NOMO-1 treated with dmso at 0.1 percent for 144 hours (cell line): ENCODE data around the gene C7orf25.

ENCODE experiments used
- DNase-seq: peaks from one replicate; lab custom pipeline; 2025; ENCODE audit not compliant: unreplicated experiment; lab: John Stamatoyannopoulos, UW

Gene C7orf25

DNA sequence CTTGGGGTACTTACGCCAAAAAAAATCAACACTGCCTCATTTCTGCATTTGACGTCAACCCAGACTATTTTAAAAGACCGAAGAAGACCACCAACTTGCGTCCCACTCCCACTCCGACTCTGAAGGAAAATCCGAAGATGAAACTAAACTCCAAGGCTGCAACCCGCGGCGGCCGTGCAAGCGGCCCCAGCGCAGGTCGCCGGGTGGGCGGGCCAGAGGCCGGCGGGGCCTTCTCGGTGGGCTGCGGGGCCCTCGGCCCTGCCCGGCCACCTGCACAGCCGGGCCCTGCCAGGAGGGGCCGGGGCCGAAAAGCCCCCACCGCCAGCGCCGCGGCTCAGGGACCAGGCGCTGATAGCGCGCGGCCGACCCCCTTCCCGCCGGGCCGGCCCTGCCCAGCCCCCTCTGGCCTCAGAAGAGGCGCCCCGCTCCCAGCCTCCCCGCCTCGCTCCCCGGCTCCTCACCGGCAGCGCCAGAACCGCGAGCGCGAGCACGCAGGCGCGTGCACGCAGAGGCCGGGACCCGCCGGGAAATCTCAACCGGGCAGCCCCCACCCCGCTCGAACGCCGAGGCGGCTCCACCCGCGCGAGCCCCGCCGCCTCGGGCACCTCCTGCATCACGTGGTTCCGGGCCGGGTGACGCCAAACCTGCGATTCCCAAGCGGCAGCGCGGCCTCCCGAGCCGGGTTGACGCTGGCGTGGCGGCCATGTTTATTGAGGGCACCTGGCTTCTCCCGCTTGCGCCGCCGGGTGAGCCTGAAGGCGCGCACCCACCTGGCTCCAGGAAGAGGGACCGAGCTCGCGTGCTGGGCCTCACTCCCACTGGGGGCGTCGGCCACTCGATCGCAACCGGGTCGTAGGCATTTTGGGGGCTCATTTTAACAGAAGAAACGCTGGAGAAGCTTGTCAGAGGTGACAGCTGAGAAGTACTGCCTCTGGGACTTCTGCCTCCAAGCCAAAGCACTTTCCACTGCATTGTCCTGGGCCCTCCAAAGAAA lies at the start of gene C7orf25:
C7orf25 (minus strand) TSS at position 617 of the 994 bp plus-strand sequence. CDS start 1,170 bp downstream, outside the sequence.
- peak; percentile 82 for DNase-seq

- DNase-seq = no peak
These were observed 49.3 kb upstream of the C7orf25 start for GRCh38 chr7:42961170-42961569.

DNA sequence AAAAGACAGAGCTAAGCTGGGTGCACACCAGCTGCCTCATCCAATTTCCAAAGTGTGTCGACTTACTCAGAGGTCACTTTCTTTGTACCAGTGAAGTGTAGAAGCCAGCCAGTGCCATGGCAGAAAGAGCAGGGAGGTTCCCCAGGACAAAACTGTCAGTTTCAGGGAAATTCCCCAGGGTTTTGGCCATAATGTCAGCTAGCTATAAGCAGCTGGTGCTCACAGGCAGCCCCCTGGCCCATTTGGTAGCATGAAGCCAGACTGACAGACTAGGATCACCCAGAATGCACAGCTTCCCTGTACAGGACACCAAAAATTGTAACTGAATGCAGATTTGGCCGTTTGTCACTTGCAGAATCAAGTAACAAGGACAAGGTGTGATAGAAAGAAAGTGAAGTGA lies 48.9 kb upstream of the C7orf25 start:
- DNase-seq = no peak

GRCh38 chr7:42959549-42959948 lies 47.7 kb upstream of the C7orf25 start:
- DNase-seq = no peak

DNA sequence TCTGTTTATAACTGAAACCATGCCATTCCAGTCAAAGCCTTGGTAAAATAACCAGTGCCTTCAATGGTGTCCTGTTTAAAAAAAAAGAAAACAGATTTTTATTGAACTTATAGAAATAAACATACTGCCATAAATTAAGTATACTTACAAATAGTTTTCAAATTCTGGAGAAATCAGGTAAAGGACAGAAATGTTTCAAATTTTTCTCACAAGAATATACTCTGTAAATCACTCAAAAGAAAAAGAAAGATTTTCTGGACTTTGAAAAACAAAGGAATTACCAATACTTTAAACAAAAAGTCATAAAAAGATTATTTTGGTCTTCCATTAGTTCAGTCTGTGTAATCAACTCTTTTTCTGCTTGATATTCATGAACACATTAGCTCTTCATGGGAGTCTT lies 44.2 kb upstream of the C7orf25 start:
- no peak for DNase-seq

GRCh38 chr7:42953994-42954393 lies 42.1 kb upstream of the C7orf25 start:
- no peak for DNase-seq

DNA sequence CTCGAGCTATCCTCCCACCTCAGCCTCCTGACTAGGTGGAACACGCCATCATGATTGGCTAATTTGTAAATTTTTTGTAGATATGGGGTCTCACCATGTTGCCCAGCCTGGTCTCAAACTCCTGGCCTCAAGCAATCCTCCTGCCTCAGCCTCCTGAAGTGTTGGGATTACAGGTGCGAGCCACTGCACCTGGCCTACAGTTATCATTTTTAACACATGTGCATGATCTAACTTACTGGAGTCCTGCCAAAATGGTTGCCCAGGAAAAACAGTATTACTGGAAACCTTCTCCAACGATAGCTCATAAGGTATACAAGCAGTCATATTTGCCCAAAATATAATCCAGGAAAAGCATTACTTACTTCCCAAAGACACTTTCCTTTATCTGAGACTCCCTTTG lies 40.5 kb upstream of the C7orf25 start:
- no peak for DNase-seq

DNA sequence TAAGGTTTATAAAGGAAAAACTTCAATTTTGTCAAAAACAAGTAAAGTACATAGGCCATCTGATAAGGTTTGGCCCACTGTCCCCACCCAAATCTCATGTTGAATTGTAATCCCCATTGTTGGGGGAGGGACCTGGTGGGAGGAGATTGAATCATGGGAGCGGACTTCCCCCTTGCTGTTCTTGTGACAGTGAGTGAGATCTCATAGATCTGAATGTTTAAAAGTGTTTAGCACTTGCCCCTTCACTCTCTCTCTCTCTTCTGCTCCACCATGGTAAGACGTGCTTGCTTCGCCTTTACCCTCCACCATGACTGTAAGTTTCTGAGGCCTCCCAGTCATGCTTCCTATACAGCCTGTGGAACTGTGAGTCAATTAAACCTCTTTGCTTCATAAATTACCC lies 38.5 kb upstream of the C7orf25 start:
- no peak for DNase-seq

GRCh38 chr7:42947521-42947920 lies 35.7 kb upstream of the C7orf25 start:
- DNase-seq = no peak

- DNase-seq = no peak
These were observed 34.7 kb upstream of the C7orf25 start for GRCh38 chr7:42946627-42946950.

GRCh38 chr7:42945821-42946626 lies 34.2 kb upstream of the C7orf25 start:
- no peak for DNase-seq

DNA sequence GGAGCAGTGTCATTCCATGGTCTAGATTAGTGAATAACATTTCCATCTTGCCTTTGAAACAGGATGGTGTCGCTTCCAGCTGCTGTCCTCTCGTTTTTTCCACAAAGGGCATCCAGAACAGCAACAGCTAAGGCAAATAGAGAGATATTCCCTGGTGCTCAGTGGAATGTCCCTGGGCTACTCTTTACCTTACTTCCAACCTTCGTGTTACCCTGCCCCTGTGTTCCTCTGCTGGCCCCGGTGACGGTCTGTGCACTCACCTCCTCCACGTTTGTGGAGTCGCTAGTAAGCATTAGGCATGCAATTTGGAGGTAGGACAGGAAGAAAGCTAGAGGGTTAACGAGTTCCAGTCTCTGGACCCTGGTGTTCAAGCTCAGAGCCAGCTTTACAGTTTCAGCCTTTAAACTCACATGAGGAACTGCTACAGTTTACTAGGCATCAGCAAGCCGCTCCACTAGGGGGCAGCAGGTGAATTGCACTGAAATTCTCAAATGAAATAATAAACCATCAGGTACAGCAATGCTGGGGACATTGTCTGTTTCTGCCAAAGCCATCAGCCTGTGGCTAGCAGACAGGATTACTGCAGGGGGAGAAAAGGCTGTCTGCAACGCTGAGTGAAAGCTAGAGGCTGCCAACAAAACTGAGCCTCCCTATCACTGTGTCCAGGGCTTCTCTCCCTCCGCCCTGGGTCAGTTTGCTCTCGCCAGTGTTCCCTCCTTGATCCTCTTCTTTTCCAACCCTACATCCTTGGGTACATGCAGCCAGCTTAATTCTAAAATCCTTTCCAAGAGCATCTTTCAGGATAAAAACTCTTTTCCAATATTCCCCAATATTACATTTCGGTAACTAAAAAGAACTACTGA lies 29.3 kb upstream of the C7orf25 start:
- no peak for DNase-seq

GRCh38 chr7:42939457-42940240 lies 27.8 kb upstream of the C7orf25 start:
- DNase-seq = no peak

GRCh38 chr7:42935861-42936260 lies 24.0 kb upstream of the C7orf25 start:
- no peak for DNase-seq

DNA sequence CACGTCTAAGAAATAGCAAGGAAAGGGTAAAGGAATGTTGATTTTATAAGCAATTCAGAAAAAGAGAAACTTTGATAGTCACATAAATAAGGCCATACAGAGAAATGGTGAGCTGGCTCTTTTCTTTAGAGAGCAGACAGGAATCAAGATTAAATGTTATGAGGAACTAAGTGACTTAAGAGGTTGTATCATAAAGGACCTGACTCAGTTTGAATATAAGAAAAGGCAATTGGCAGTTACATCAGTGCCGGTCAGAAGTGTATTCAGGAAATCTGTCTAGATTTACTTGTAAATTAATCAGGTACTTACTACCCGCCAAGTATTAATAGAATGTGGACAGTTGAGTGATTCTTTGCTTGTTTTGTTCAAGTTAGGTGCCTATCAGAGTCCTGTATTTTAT lies 22.4 kb upstream of the C7orf25 start:
- DNase-seq = no peak

- DNase-seq = no peak
These were observed 21.1 kb upstream of the C7orf25 start for GRCh38 chr7:42932811-42933591.

GRCh38 chr7:42931834-42932651 lies 20.2 kb upstream of the C7orf25 start, which contains the start of the genes MRPL32 and PSMA2:
MRPL32 (plus strand) TSS chr7:42932376; CDS start chr7:42932387, 11 bp downstream.
PSMA2 (minus strand) TSS chr7:42932174; CDS start chr7:42932158, 16 bp downstream.
- DNase-seq = peak; percentile 98

- DNase-seq = no peak
These were observed 19.6 kb upstream of the C7orf25 start for GRCh38 chr7:42931447-42931833.
